Liver (tissue), 3 donors: ENCODE measurements around the gene CEP126.

Experiments used
- CTCF ChIP-seq: fragments of 150-350 bp; IDR thresholded peaks from 2 replicates; pipeline ENCODE4 v1.5.1; 2017; ENCODE audit warnings: improper control_type of control experiment, low read depth, low read length; ENCODE audit not compliant: missing input control
- JUND ChIP-seq, 2 donors: IDR thresholded peaks; 2 replicates each; pipeline ENCODE4 v1.6.1; 2016; ENCODE audit warnings: antibody characterized with exemption in 2 of 2
- REST ChIP-seq: IDR thresholded peaks from 2 replicates; pipeline ENCODE4 v1.6.1; 2016; ENCODE audit warnings: antibody characterized with exemption, mild to moderate bottlenecking
- SP1 ChIP-seq: IDR thresholded peaks from 2 replicates; pipeline ENCODE4 v1.6.1; 2018; ENCODE audit warnings: antibody characterized with exemption, mild to moderate bottlenecking
- TF ChIP-seq, protein P1 (sequence below): IDR thresholded peaks from 2 replicates; pipeline ENCODE4 v1.6.1; 2016; ENCODE audit warnings: antibody characterized with exemption
- donor health status: healthy.
- donor health status: healthy.

GRCh38 chr11:101974771-101975170 lies 60.0 kb downstream of the CEP126 start:
- TF ChIP-seq CTCF, result no peak
- no peak for TF ChIP-seq JUND (IDR thresholded peaks at IDR 0.05)
- no peak for TF ChIP-seq SP1
- TF ChIP-seq REST, result no peak
- TF ChIP-seq, protein P1, sequence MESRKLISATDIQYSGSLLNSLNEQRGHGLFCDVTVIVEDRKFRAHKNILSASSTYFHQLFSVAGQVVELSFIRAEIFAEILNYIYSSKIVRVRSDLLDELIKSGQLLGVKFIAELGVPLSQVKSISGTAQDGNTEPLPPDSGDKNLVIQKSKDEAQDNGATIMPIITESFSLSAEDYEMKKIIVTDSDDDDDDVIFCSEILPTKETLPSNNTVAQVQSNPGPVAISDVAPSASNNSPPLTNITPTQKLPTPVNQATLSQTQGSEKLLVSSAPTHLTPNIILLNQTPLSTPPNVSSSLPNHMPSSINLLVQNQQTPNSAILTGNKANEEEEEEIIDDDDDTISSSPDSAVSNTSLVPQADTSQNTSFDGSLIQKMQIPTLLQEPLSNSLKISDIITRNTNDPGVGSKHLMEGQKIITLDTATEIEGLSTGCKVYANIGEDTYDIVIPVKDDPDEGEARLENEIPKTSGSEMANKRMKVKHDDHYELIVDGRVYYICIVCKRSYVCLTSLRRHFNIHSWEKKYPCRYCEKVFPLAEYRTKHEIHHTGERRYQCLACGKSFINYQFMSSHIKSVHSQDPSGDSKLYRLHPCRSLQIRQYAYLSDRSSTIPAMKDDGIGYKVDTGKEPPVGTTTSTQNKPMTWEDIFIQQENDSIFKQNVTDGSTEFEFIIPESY, result no peak
